Ovary (tissue), 3 donors: ENCODE results near the gene EFNB3.

Source experiments
- CTCF ChIP-seq, 3 donors: fragments of 450-650 bp in 2 of 3; fragments of 200-600 bp in 1 of 3; IDR thresholded peaks; one replicate each; pipeline versions ENCODE4 v1.5.1 to v1.8.0; 2016 to 2022; ENCODE audit warnings: antibody characterized with exemption in 3 of 3, mild to moderate bottlenecking in 1 of 3
- POLR2A ChIP-seq: fragments of 450-650 bp; IDR thresholded peaks from one replicate; pipeline ENCODE4 v1.6.1; 2017; ENCODE audit warnings: antibody characterized with exemption, mild to moderate bottlenecking, moderate library complexity
- donor health status: DM: no; HTN: no; CAD: no.

- TF ChIP-seq CTCF (IDR thresholded peaks at IDR 0.05) (no peak), POLR2A (no peak)
These were observed 45.4 kb downstream of the EFNB3 start for GRCh38 chr17:7750321-7750821.
